SK-N-SH treated with all-trans-retinoic acid at 6 μM for 48 hours (cell line): ENCODE data around the gene CARD8.

Source experiments
- ATAC-seq: fragments of 200-7000 bp; cut with Tn5 transposase; 3 replicates; pipeline ENCODE4 v1.9.1; 2020; ENCODE audit warnings: mild to moderate bottlenecking, moderate library complexity
- ARNTL ChIP-seq: fragments of 450-650 bp; formaldehyde crosslinking; IDR thresholded peaks from 2 replicates; pipeline ENCODE4 v1.5.0; 2020; ENCODE audit warnings: low read depth, mild to moderate bottlenecking, moderate library complexity, borderline replicate concordance
- BACH2 ChIP-seq: fragments of 250-450 bp; sonication (Bioruptor Pico); IDR thresholded peaks from 2 replicates; pipeline ENCODE4 v1.9.0; 2021; ENCODE audit warnings: mild to moderate bottlenecking, borderline replicate concordance
- CSDC2 ChIP-seq: fragments of 250-450 bp; sonication (Bioruptor Pico); IDR thresholded peaks from 2 replicates; pipeline ENCODE4 v1.5.0; 2020; ENCODE audit warnings: mild to moderate bottlenecking, moderate library complexity
- ESRRG ChIP-seq: fragments of 250-450 bp; sonication (Bioruptor Pico); IDR thresholded peaks from 2 replicates; pipeline ENCODE4 v1.6.1; 2021; ENCODE audit warnings: mild to moderate bottlenecking
- GLIS3 ChIP-seq: fragments of 250-450 bp; sonication (Bioruptor Pico); IDR thresholded peaks from 2 replicates; pipeline ENCODE4 v1.5.0; 2020; ENCODE audit warnings: mild to moderate bottlenecking, moderate library complexity
- ISL1 ChIP-seq: fragments of 250-450 bp; sonication (Bioruptor Pico); IDR thresholded peaks from 2 replicates; pipeline ENCODE4 v2.1.2; 2022; ENCODE audit warnings: mild to moderate bottlenecking, moderate library complexity
- OSR1 ChIP-seq: fragments of 250-450 bp; sonication (Bioruptor Pico); IDR thresholded peaks from 2 replicates; pipeline ENCODE4 v1.8.0; 2022; ENCODE audit warnings: moderate library complexity, mild to moderate bottlenecking, inconsistent platforms
- PPARA ChIP-seq: fragments of 250-450 bp; sonication (Bioruptor Pico); IDR thresholded peaks from 2 replicates; pipeline ENCODE4 v1.5.0; 2020; ENCODE audit warnings: mild to moderate bottlenecking, borderline replicate concordance
- SNAI2 ChIP-seq: fragments of 250-450 bp; sonication (Bioruptor Pico); IDR thresholded peaks from 2 replicates; pipeline ENCODE4 v1.5.0; 2020; ENCODE audit warnings: mild to moderate bottlenecking, moderate library complexity
- TCF4 ChIP-seq: fragments of 250-450 bp; sonication (Bioruptor Pico); IDR thresholded peaks from 2 replicates; pipeline ENCODE4 v1.8.0; 2021; ENCODE audit warnings: mild to moderate bottlenecking, moderate library complexity, borderline replicate concordance
- TOX ChIP-seq: fragments of 250-450 bp; sonication (Bioruptor Pico); IDR thresholded peaks from 2 replicates; pipeline ENCODE4 v1.8.0; 2021; ENCODE audit warnings: mild to moderate bottlenecking, moderate library complexity, borderline replicate concordance
- ZC3H10 ChIP-seq: fragments of 250-450 bp; sonication (Bioruptor Pico); IDR thresholded peaks from 2 replicates; pipeline ENCODE4 v1.5.1; 2021; ENCODE audit warnings: mild to moderate bottlenecking, moderate library complexity
- ZFP3 ChIP-seq: fragments of 250-450 bp; sonication (Bioruptor Pico); IDR thresholded peaks from 2 replicates; pipeline ENCODE4 v1.5.0; 2020; ENCODE audit warnings: mild to moderate bottlenecking, moderate library complexity
- ZFP30 ChIP-seq: fragments of 450-650 bp; formaldehyde crosslinking; IDR thresholded peaks from 2 replicates; pipeline ENCODE4 v1.5.0; 2022; ENCODE audit warnings: mild to moderate bottlenecking, moderate library complexity
- ZNF565 ChIP-seq: fragments of 450-650 bp; formaldehyde crosslinking; conservative IDR thresholded peaks from 2 replicates; pipeline ENCODE4 v1.5.0; 2020; ENCODE audit warnings: low read depth, mild to moderate bottlenecking, moderate library complexity
- ZNF70 ChIP-seq: fragments of 450-650 bp; formaldehyde crosslinking; IDR thresholded peaks from 2 replicates; pipeline ENCODE4 v1.5.0; 2020; ENCODE audit warnings: mild to moderate bottlenecking, moderate library complexity
- ZNF8 ChIP-seq: fragments of 450-650 bp; formaldehyde crosslinking; IDR thresholded peaks from 2 replicates; pipeline ENCODE4 v1.5.0; 2020; ENCODE audit warnings: mild to moderate bottlenecking, moderate library complexity
- TF ChIP-seq, protein P1 (sequence below): fragments of 250-450 bp; sonication (Bioruptor Pico); IDR thresholded peaks from 2 replicates; pipeline ENCODE4 v1.5.1; 2020; ENCODE audit warnings: low read depth, mild to moderate bottlenecking, moderate library complexity
- TF ChIP-seq, protein P2 (sequence below): fragments of 250-450 bp; sonication (Bioruptor Pico); IDR thresholded peaks from 2 replicates; pipeline ENCODE4 v1.8.0; 2021; ENCODE audit warnings: low read depth, mild to moderate bottlenecking, moderate library complexity, borderline replicate concordance
- TF ChIP-seq, protein P3 (sequence below): fragments of 250-450 bp; sonication (Bioruptor Pico); IDR thresholded peaks from 2 replicates; pipeline ENCODE4 v1.5.1; 2021; ENCODE audit warnings: mild to moderate bottlenecking, moderate library complexity
- TF ChIP-seq, protein P4 (sequence below): fragments of 250-450 bp; sonication (Bioruptor Pico); IDR thresholded peaks from 2 replicates; pipeline ENCODE4 v1.8.0; 2020; ENCODE audit warnings: mild to moderate bottlenecking, moderate library complexity, borderline replicate concordance

Gene CARD8

DNA sequence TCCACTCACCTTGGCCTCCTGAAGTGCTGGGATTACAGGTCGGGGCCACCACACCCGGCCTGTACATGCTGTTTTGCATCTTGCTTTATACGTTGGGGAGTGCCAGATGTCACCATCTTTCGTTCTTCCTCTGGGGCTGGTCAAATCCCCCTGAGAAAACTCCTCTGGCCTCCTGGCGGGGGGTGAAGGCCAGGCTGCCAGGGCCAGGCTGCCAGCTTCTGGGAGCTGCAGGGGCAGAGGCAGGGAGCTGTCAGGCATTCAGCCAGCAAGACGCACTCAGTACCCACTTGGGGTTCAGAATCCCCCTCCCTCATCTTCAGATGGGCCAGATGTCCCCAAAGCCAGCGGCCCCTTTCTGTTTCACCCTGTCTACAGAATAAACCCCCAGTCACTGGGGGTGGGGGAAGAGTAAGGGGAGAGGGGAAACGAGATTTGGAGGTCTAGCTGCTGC, 69.1 kb downstream of the CARD8 start:
- ATAC-seq: no peak
- TF ChIP-seq, protein P1, sequence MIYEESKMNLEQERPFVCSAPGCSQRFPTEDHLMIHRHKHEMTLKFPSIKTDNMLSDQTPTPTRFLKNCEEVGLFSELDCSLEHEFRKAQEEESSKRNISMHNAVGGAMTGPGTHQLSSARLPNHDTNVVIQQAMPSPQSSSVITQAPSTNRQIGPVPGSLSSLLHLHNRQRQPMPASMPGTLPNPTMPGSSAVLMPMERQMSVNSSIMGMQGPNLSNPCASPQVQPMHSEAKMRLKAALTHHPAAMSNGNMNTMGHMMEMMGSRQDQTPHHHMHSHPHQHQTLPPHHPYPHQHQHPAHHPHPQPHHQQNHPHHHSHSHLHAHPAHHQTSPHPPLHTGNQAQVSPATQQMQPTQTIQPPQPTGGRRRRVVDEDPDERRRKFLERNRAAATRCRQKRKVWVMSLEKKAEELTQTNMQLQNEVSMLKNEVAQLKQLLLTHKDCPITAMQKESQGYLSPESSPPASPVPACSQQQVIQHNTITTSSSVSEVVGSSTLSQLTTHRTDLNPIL (CRISPR knock-in tag): no peak
- TF ChIP-seq ESRRG (no peak), ZNF8 (CRISPR knock-in tag) (no peak), ZFP3 (CRISPR knock-in tag) (no peak), TCF4 (CRISPR knock-in tag) (no peak), GLIS3 (CRISPR knock-in tag) (no peak), TOX (CRISPR knock-in tag) (no peak), ZC3H10 (CRISPR knock-in tag) (no peak), ARNTL (CRISPR knock-in tag) (no peak), ZFP30 (CRISPR knock-in tag) (no peak), SNAI2 (CRISPR knock-in tag) (no peak), OSR1 (CRISPR knock-in tag) (no peak), BACH2 (CRISPR knock-in tag) (no peak), ZNF70 (no peak), ZNF565 (CRISPR knock-in tag) (no peak), CSDC2 (CRISPR knock-in tag) (no peak)
- TF ChIP-seq, protein P2, sequence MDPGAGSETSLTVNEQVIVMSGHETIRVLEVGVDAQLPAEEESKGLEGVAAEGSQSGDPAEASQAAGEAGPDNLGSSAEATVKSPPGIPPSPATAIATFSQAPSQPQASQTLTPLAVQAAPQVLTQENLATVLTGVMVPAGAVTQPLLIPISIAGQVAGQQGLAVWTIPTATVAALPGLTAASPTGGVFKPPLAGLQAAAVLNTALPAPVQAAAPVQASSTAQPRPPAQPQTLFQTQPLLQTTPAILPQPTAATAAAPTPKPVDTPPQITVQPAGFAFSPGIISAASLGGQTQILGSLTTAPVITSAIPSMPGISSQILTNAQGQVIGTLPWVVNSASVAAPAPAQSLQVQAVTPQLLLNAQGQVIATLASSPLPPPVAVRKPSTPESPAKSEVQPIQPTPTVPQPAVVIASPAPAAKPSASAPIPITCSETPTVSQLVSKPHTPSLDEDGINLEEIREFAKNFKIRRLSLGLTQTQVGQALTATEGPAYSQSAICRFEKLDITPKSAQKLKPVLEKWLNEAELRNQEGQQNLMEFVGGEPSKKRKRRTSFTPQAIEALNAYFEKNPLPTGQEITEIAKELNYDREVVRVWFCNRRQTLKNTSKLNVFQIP (CRISPR knock-in tag): no peak
- TF ChIP-seq, protein P3, sequence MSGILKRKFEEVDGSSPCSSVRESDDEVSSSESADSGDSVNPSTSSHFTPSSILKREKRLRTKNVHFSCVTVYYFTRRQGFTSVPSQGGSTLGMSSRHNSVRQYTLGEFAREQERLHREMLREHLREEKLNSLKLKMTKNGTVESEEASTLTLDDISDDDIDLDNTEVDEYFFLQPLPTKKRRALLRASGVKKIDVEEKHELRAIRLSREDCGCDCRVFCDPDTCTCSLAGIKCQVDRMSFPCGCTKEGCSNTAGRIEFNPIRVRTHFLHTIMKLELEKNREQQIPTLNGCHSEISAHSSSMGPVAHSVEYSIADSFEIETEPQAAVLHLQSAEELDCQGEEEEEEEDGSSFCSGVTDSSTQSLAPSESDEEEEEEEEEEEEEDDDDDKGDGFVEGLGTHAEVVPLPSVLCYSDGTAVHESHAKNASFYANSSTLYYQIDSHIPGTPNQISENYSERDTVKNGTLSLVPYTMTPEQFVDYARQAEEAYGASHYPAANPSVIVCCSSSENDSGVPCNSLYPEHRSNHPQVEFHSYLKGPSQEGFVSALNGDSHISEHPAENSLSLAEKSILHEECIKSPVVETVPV (CRISPR knock-in tag): no peak
- TF ChIP-seq, protein P4, sequence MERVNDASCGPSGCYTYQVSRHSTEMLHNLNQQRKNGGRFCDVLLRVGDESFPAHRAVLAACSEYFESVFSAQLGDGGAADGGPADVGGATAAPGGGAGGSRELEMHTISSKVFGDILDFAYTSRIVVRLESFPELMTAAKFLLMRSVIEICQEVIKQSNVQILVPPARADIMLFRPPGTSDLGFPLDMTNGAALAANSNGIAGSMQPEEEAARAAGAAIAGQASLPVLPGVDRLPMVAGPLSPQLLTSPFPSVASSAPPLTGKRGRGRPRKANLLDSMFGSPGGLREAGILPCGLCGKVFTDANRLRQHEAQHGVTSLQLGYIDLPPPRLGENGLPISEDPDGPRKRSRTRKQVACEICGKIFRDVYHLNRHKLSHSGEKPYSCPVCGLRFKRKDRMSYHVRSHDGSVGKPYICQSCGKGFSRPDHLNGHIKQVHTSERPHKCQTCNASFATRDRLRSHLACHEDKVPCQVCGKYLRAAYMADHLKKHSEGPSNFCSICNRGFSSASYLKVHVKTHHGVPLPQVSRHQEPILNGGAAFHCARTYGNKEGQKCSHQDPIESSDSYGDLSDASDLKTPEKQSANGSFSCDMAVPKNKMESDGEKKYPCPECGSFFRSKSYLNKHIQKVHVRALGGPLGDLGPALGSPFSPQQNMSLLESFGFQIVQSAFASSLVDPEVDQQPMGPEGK: no peak
- TF ChIP-seq, all 23 proteins: peak for 0

DNA sequence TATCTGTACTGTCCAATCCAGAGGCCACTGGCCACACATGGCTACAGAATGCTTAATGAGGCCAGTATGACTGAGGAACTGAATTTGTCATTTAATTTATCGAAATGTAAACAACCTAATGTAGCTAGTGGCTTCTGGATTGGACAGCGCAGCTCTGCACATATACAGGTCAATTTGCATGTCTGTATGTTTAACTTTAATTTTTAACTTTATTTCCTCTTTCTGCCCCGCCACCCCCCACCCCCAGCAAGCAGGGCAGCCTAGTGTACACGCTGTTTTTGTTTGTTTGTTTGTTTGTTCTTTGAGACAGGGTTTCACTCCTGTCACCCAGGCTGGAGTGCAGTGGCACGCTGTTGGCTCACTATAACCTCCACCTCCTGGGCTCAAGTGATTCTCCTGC, 69.7 kb downstream of the CARD8 start:
- no peak for ATAC-seq

DNA sequence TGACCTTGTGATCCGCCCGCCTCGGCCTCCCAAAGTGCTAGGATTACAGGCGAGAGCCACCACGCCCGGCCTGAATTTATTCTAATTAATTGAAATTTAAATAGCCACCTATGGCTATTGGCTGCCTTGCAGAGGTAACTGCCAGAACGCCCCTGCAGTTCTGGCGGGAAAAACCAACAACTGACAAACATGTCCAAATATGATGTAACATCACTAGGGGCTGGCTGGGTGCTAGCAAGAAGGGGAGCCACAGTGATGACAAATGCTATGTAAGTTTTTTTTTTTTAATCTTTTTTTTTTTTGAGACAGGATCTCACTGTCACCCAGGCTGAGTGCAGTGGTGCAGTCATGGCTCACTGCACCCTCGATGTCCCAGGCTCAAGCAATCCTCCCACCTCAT, 72.4 kb downstream of the CARD8 start:
- TF ChIP-seq, protein P4: no peak
- TF ChIP-seq ZFP30 (CRISPR knock-in tag) (no peak), TOX (CRISPR knock-in tag) (no peak), ZNF70 (no peak), GLIS3 (CRISPR knock-in tag) (no peak), ARNTL (CRISPR knock-in tag) (no peak), BACH2 (CRISPR knock-in tag) (no peak), PPARA (CRISPR knock-in tag) (no peak), ESRRG (no peak), ZFP3 (CRISPR knock-in tag) (no peak), SNAI2 (CRISPR knock-in tag) (no peak), CSDC2 (CRISPR knock-in tag) (no peak), ISL1 (no peak)
- TF ChIP-seq, protein P1 (CRISPR knock-in tag): no peak
- TF ChIP-seq, protein P3 (CRISPR knock-in tag): no peak
- ATAC-seq: no peak

More for the DNA sequence above, 69.7 kb downstream of the CARD8 start:
- no peak for TF ChIP-seq PPARA (CRISPR knock-in tag)
- TF ChIP-seq BACH2 (CRISPR knock-in tag): no peak
- no peak for TF ChIP-seq ARNTL (CRISPR knock-in tag)
- TF ChIP-seq ZFP3 (CRISPR knock-in tag): no peak
- no peak for TF ChIP-seq CSDC2 (CRISPR knock-in tag)
- no peak for TF ChIP-seq GLIS3 (CRISPR knock-in tag)
- TF ChIP-seq, all 23 proteins: peak for 0
